Measurements from ENCODE around the gene ADI1.
"Not testable (repeated sequence)": the region's sequence is repeated elsewhere in the genome, so short reads cannot be mapped to it uniquely, and the experiment has no call there.

Gene ADI1

GRCh38 chr2:3463186-3463835 lies 56.0 kb downstream of the ADI1 start:
- no peak for DNase-seq (ENCODE audit: low read depth in 2 of 2)

GRCh38 chr2:3462493-3463104 lies 56.7 kb downstream of the ADI1 start:
- DNase-seq (ENCODE audit: low read depth in 2 of 2) = no peak

GRCh38 chr2:3461801-3462492 lies 57.4 kb downstream of the ADI1 start:
- peak in 1 of 2 experiments; percentile 48 for DNase-seq (ENCODE audit: low read depth in 2 of 2)

- no peak for DNase-seq (ENCODE audit: low read depth in 2 of 2)
Measured at GRCh38 chr2:3460831-3461800, 58.2 kb downstream of the ADI1 start.

- DNase-seq (ENCODE audit: low read depth in 2 of 2) = no peak
Measured at GRCh38 chr2:3460156-3460555, 59.2 kb downstream of the ADI1 start.

GRCh38 chr2:3459185-3460015 lies 59.9 kb downstream of the ADI1 start:
- no peak for DNase-seq (ENCODE audit: low read depth in 2 of 2)

GRCh38 chr2:3458396-3459184 lies 60.7 kb downstream of the ADI1 start:
- DNase-seq (ENCODE audit: low read depth in 2 of 2) = no peak

- DNase-seq (ENCODE audit: low read depth in 2 of 2) = no peak
Measured at GRCh38 chr2:3457524-3458395, 61.6 kb downstream of the ADI1 start.

- no peak for DNase-seq (ENCODE audit: low read depth in 2 of 2)
Measured at GRCh38 chr2:3456125-3456524, 63.2 kb downstream of the ADI1 start.

GRCh38 chr2:3454802-3455201 lies 64.5 kb downstream of the ADI1 start:
- DNase-seq (ENCODE audit: low read depth in 2 of 2) = no peak

GRCh38 chr2:3454005-3454404 lies 65.3 kb downstream of the ADI1 start:
- not testable (repeated sequence) for DNase-seq (ENCODE audit: low read depth in 2 of 2)

- no peak for DNase-seq (ENCODE audit: low read depth in 2 of 2)
Measured at GRCh38 chr2:3453190-3453999, 65.9 kb downstream of the ADI1 start.

GRCh38 chr2:3451926-3452671 lies 67.2 kb downstream of the ADI1 start:
- no peak for DNase-seq (ENCODE audit: low read depth in 2 of 2)

GRCh38 chr2:3451169-3451568 lies 68.2 kb downstream of the ADI1 start:
- no peak for DNase-seq (ENCODE audit: low read depth in 2 of 2)

- no peak for DNase-seq (ENCODE audit: low read depth in 2 of 2)
Measured at GRCh38 chr2:3450385-3451010, 68.8 kb downstream of the ADI1 start.

- DNase-seq (ENCODE audit: low read depth in 2 of 2) = no peak
Measured at GRCh38 chr2:3449936-3450335, 69.4 kb downstream of the ADI1 start.

GRCh38 chr2:3449086-3449485 lies 70.2 kb downstream of the ADI1 start:
- no peak for DNase-seq (ENCODE audit: low read depth in 2 of 2)

Measured in fibroblast of skin of left quadriceps (primary cell).